ENCODE results near the gene SLF1. TPM values are rescaled to one million over a fixed set of nuclear protein-coding genes. Genes with fewer than 3 reads are reported as not detected.

The SLF1 gene
- total RNA-seq, 2 donors from 2014 or later: 22.0 to 32.4 TPM

DNA sequence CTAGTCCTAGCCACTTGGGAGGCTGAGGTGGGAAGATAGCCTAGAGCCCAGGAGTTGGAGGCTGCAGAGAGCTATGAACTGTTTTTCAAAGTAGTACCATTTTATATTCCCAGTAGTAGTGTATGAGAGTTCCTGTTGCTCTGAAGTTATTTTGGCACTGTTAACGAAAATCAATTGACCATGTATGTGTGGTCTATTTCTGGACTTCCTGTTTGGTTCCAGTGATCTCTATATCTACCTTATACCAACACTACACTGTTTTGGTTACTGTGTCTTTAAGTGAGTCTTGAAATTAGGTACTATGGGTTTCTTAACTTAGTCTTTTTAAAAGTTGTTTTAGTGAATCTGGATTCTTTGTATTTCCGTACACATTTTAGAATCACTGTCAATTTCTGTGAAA is 13.6 kb downstream of the SLF1 start:
- Histone ChIP-seq H3K36me3 (ENCODE audit: control insufficient read depth, insufficient read depth, low read length) (peaks cover 80% of the 10 kb centered on the region), H3K9me3 (ENCODE audit: control insufficient read depth, low read length) (peaks cover 34% of the 10 kb centered on the region), H3K9ac (ENCODE audit: extremely low read depth, low read length, poor library complexity, severe bottlenecking) (no peak overlapping the region), H3K4me3 (ENCODE audit: low read length) (no peak overlapping the region), H3K4me1 (ENCODE audit: control insufficient read depth, insufficient read depth, low read length) (no peaks in the 10 kb centered on the region), H3K27me3 (ENCODE audit: control insufficient read depth, insufficient read depth, low read length, poor library complexity, severe bottlenecking) (no peaks in the 10 kb centered on the region), H3K27ac (ENCODE audit: low read depth, low read length) (no peak overlapping the region)
- no peak for DNase-seq
- Mint-ChIP-seq H3K27ac (no peak overlapping the region), H3K4me1 (peaks cover 2% of the 10 kb centered on the region), H3K36me3 (ENCODE audit: low read depth) (peaks cover 60% of the 10 kb centered on the region), H3K27me3 (ENCODE audit: insufficient read depth) (no peaks in the 10 kb centered on the region), H3K9me3 (no peaks in the 10 kb centered on the region), H3K4me3 (no peak overlapping the region)
- TF ChIP-seq CTCF (conservative IDR thresholded peaks at IDR 0.05): no peak
- 96% methylated on average over 1 of the region's 2 CpGs; no CpG with 5 or more reads in 1 of the 2 experiments for WGBS, 2 experiments (ENCODE audit: insufficient coverage in 1 of 2, insufficient read length in 1 of 2)

DNA sequence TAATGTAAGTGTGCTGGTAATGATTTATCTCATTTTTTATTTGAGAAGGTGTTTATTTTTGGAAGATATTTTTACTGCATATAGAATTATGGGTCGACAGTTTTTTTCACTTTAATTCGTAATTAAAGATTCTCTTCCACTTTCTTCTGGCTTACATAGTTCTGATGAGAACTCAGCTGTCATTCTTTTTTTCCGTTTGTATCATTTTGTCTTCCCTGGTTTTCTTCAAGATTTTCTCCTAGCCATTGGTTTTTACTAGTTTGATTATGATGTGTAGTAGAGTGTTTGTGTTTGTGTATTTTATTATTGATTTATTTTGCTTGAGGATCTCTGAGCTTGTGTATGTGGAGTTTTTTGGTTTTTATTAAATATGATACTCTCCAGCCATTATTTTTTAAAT is 21.7 kb downstream of the SLF1 start:
- Mint-ChIP-seq H3K4me3 (no peak overlapping the region), H3K27me3 (ENCODE audit: insufficient read depth) (no peaks in the 10 kb centered on the region), H3K36me3 (ENCODE audit: low read depth) (peaks cover 56% of the 10 kb centered on the region), H3K9me3 (peaks cover 23% of the 10 kb centered on the region), H3K4me1 (peaks cover 4% of the 10 kb centered on the region), H3K27ac (no peak overlapping the region)
- no peak for DNase-seq
- WGBS, 2 experiments (ENCODE audit: insufficient coverage in 1 of 2, insufficient read length in 1 of 2): 97% methylated on average over 3 of the region's 3 CpGs; no CpG with 5 or more reads in 1 of the 2 experiments
- Histone ChIP-seq H3K4me1 (ENCODE audit: control insufficient read depth, insufficient read depth, low read length) (no peaks in the 10 kb centered on the region), H3K27me3 (ENCODE audit: control insufficient read depth, insufficient read depth, low read length, poor library complexity, severe bottlenecking) (no peaks in the 10 kb centered on the region), H3K36me3 (ENCODE audit: control insufficient read depth, insufficient read depth, low read length) (peaks cover 56% of the 10 kb centered on the region), H3K27ac (ENCODE audit: low read depth, low read length) (no peak overlapping the region), H3K9me3 (ENCODE audit: control insufficient read depth, low read length) (peaks cover 36% of the 10 kb centered on the region), H3K9ac (ENCODE audit: extremely low read depth, low read length, poor library complexity, severe bottlenecking) (no peak overlapping the region), H3K4me3 (ENCODE audit: low read length) (peak overlapping the region; percentile 14)
- no peak for TF ChIP-seq CTCF (conservative IDR thresholded peaks at IDR 0.05)

- Mint-ChIP-seq H3K27me3 (ENCODE audit: insufficient read depth) (no peaks in the 10 kb centered on the region), H3K27ac (no peak overlapping the region), H3K4me3 (no peak overlapping the region), H3K36me3 (ENCODE audit: low read depth) (peaks cover 23% of the 10 kb centered on the region), H3K9me3 (peaks cover 9% of the 10 kb centered on the region), H3K4me1 (no peaks in the 10 kb centered on the region)
- H3K9ac ChIP-seq (ENCODE audit: extremely low read depth, low read length, poor library complexity, severe bottlenecking): no peak overlapping the region
- DNase-seq: no peak
- no peaks in the 10 kb centered on the region for H3K27me3 ChIP-seq (ENCODE audit: control insufficient read depth, insufficient read depth, low read length, poor library complexity, severe bottlenecking)
- no peak overlapping the region for H3K4me3 ChIP-seq (ENCODE audit: low read length)
- peaks cover 49% of the 10 kb centered on the region for H3K36me3 ChIP-seq (ENCODE audit: control insufficient read depth, insufficient read depth, low read length)
- peaks cover 9% of the 10 kb centered on the region for H3K9me3 ChIP-seq (ENCODE audit: control insufficient read depth, low read length)
- 93 to 100% methylated on average over 3 of the region's 3 CpGs for WGBS, 2 experiments (ENCODE audit: insufficient coverage in 1 of 2, insufficient read length in 1 of 2)
- no peak for TF ChIP-seq CTCF (conservative IDR thresholded peaks at IDR 0.05)
- H3K4me1 ChIP-seq (ENCODE audit: control insufficient read depth, insufficient read depth, low read length): no peaks in the 10 kb centered on the region
- no peak overlapping the region for H3K27ac ChIP-seq (ENCODE audit: low read depth, low read length)
Measured at GRCh38 chr5:94645053-94645452, 26.6 kb downstream of the SLF1 start.
